Hepatocyte (in vitro differentiated cells): Measurements from ENCODE around the gene HOXD8.

Experiments
- EZH2 ChIP-seq: fragments of 200-600 bp; sonication (generic); IDR thresholded peaks from 2 replicates; pipeline ENCODE4 v1.6.1; 2016; ENCODE audit warnings: antibody characterized with exemption, mild to moderate bottlenecking, borderline replicate concordance
- EZH2phosphoT487 ChIP-seq: fragments of 200-600 bp; sonication (generic); IDR thresholded peaks from one replicate; pipeline ENCODE4 v1.6.1; 2018; ENCODE audit warnings: antibody characterized with exemption, mild to moderate bottlenecking, low read depth, moderate library complexity; ENCODE audit not compliant: unreplicated experiment, severe bottlenecking
- TF ChIP-seq, protein P1 (sequence below): fragments of 200-600 bp; sonication (generic); IDR thresholded peaks from 2 replicates; pipeline ENCODE4 v1.5.1; 2016; ENCODE audit warnings: antibody characterized with exemption, mild to moderate bottlenecking; ENCODE audit not compliant: poor library complexity

DNA sequence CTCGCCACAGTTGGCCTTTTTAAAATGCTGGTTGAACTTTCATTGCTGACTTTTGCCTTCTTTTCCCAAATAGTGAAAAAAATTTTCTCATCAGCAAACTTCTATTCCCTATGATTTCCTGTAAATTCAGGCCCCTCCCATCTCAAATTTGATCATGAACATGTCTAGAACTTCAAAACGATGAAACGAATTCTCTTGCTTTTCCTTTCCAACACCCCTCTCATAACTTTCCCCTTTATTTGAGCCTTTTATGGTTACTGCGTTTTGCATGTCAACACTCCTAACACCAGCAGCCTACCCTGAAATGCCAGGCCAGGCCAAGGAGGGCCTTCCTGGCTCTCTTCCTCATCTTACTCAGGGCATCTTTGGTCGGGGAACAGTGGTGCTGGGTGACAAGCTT lies 38.6 kb upstream of the HOXD8 start:
- TF ChIP-seq, protein P1, sequence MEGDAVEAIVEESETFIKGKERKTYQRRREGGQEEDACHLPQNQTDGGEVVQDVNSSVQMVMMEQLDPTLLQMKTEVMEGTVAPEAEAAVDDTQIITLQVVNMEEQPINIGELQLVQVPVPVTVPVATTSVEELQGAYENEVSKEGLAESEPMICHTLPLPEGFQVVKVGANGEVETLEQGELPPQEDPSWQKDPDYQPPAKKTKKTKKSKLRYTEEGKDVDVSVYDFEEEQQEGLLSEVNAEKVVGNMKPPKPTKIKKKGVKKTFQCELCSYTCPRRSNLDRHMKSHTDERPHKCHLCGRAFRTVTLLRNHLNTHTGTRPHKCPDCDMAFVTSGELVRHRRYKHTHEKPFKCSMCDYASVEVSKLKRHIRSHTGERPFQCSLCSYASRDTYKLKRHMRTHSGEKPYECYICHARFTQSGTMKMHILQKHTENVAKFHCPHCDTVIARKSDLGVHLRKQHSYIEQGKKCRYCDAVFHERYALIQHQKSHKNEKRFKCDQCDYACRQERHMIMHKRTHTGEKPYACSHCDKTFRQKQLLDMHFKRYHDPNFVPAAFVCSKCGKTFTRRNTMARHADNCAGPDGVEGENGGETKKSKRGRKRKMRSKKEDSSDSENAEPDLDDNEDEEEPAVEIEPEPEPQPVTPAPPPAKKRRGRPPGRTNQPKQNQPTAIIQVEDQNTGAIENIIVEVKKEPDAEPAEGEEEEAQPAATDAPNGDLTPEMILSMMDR, result no peak
- TF ChIP-seq EZH2phosphoT487 (no peak), EZH2 (no peak)
